ENCODE data around the gene POM121C.
"Not testable (repeated sequence)": the region's sequence is repeated elsewhere in the genome, so short reads cannot be mapped to it uniquely, and the experiment has no call there.

DNA sequence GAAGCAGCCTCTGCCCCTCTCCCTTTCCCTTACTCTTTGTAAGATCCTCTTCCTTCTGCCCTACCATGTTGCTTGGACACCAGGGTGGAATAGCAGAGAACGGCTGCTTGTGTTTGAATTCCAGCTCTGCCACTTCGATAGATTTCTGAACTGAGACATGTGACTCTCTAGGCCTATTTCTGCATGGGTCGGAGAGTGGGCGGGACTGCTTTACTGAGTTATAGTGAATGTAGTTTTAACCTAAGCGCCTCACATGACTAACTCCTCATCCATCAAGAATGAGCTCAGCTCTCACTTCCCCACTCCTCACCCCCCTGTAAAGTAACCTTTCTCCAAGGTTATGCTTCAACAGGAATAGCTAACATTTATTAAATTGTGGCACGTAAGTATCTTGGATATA lies 71.9 kb downstream of the POM121C start:
- TF ChIP-seq EZH2phosphoT487 (IDR thresholded peaks at IDR 0.05; ENCODE audit: unreplicated experiment); EZH2 (IDR thresholded peaks at IDR 0.05; ENCODE audit: low read depth, unreplicated experiment); JUNB (IDR thresholded peaks at IDR 0.05; ENCODE audit: unreplicated experiment); POLR2AphosphoS5 (IDR thresholded peaks at IDR 0.05; ENCODE audit: low read depth): not testable (repeated sequence)
- TF ChIP-seq, protein P1, sequence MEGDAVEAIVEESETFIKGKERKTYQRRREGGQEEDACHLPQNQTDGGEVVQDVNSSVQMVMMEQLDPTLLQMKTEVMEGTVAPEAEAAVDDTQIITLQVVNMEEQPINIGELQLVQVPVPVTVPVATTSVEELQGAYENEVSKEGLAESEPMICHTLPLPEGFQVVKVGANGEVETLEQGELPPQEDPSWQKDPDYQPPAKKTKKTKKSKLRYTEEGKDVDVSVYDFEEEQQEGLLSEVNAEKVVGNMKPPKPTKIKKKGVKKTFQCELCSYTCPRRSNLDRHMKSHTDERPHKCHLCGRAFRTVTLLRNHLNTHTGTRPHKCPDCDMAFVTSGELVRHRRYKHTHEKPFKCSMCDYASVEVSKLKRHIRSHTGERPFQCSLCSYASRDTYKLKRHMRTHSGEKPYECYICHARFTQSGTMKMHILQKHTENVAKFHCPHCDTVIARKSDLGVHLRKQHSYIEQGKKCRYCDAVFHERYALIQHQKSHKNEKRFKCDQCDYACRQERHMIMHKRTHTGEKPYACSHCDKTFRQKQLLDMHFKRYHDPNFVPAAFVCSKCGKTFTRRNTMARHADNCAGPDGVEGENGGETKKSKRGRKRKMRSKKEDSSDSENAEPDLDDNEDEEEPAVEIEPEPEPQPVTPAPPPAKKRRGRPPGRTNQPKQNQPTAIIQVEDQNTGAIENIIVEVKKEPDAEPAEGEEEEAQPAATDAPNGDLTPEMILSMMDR (conservative IDR thresholded peaks at IDR 0.05; ENCODE audit: low read depth in 2 of 2), result not testable (repeated sequence)
- TF ChIP-seq, protein P2, sequence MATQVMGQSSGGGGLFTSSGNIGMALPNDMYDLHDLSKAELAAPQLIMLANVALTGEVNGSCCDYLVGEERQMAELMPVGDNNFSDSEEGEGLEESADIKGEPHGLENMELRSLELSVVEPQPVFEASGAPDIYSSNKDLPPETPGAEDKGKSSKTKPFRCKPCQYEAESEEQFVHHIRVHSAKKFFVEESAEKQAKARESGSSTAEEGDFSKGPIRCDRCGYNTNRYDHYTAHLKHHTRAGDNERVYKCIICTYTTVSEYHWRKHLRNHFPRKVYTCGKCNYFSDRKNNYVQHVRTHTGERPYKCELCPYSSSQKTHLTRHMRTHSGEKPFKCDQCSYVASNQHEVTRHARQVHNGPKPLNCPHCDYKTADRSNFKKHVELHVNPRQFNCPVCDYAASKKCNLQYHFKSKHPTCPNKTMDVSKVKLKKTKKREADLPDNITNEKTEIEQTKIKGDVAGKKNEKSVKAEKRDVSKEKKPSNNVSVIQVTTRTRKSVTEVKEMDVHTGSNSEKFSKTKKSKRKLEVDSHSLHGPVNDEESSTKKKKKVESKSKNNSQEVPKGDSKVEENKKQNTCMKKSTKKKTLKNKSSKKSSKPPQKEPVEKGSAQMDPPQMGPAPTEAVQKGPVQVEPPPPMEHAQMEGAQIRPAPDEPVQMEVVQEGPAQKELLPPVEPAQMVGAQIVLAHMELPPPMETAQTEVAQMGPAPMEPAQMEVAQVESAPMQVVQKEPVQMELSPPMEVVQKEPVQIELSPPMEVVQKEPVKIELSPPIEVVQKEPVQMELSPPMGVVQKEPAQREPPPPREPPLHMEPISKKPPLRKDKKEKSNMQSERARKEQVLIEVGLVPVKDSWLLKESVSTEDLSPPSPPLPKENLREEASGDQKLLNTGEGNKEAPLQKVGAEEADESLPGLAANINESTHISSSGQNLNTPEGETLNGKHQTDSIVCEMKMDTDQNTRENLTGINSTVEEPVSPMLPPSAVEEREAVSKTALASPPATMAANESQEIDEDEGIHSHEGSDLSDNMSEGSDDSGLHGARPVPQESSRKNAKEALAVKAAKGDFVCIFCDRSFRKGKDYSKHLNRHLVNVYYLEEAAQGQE (IDR thresholded peaks at IDR 0.05; ENCODE audit: unreplicated experiment), result not testable (repeated sequence)
